Naive thymus-derived CD8-positive, alpha-beta T cell (primary cell): ENCODE measurements around the gene PDE3B. TPM values are rescaled to one million over a fixed set of nuclear protein-coding genes. Genes with fewer than 3 reads are reported as not detected.
"Not testable (repeated sequence)": the region's sequence is repeated elsewhere in the genome, so short reads cannot be mapped to it uniquely, and the experiment has no call there.

Experiments used
- ATAC-seq, 2 donors: fragments of 150-1000 bp; cut with Tn5 transposase in 1 of 2; sonication (Bioruptor Pico), chemical (Tn5 transposase) in 1 of 2; 1 replicate in 1 of 2; 2 replicates in 1 of 2; pipeline ENCODE4 v1.10.0; 2021; ENCODE audit warnings: mild to moderate bottlenecking in 2 of 2, moderate library complexity in 2 of 2
- POLR2A ChIA-PET: fragments of 350-600 bp; sonication (Branson Sonifier 250); formaldehyde crosslinking; loops from one replicate; lab custom pipeline; 2021; ENCODE audit warnings: antibody characterized with exemption; lab: Charles Lee
- DNase-seq, 10 donors: peaks; one replicate each; pipeline versions ENCODE4 v3.0.0 to v3.0.0-alpha.2; 2020 to 2022
- H3K27ac Mint-ChIP-seq, 10 donors: one replicate each; pipeline ENCODE4 v1.8.0; 2020 to 2022; ENCODE audit warnings: mild to moderate bottlenecking in 10 of 10, mixed read lengths in 10 of 10, moderate library complexity in 4 of 10, inconsistent platforms in 1 of 10
- H3K27me3 Mint-ChIP-seq, 5 donors: one replicate each; pipeline ENCODE4 v1.8.0; 2021 to 2022; ENCODE audit warnings: mixed read lengths in 5 of 5
- H3K36me3 Mint-ChIP-seq, 3 donors: one replicate each; pipeline ENCODE4 v1.8.0; 2020 to 2022; ENCODE audit warnings: mixed read lengths in 3 of 3, mild to moderate bottlenecking in 2 of 3, inconsistent platforms in 1 of 3
- H3K4me1 Mint-ChIP-seq, 4 donors: one replicate each; pipeline ENCODE4 v1.8.0; 2021 to 2022; ENCODE audit warnings: mixed read lengths in 4 of 4
- H3K4me3 Mint-ChIP-seq, 10 donors: one replicate each; pipeline ENCODE4 v1.8.0; 2020 to 2022; ENCODE audit warnings: mild to moderate bottlenecking in 10 of 10, mixed read lengths in 10 of 10, moderate library complexity in 6 of 10, inconsistent platforms in 1 of 10
- H3K9me3 Mint-ChIP-seq, 9 donors: one replicate each; pipeline ENCODE4 v1.8.0; 2020 to 2022; ENCODE audit warnings: mixed read lengths in 9 of 9, mild to moderate bottlenecking in 3 of 9, inconsistent platforms in 1 of 9, moderate library complexity in 1 of 9
- polyA plus RNA-seq, 3 donors: library from polyadenylated mRNA; unstranded; fragments of 300-500 nt; fragmentation: Illumina TruSeq; gene quantifications; one replicate each; pipeline ENCODE4 v1.2.3, GENCODE V29; 2021
- total RNA-seq, 8 experiments: library from RNA in 2 of 8; stranded (reverse) in 2 of 8; gene quantifications; one replicate each; pipeline ENCODE4 v1.2.3 and lab custom pipeline; 2021 to 2026

Gene PDE3B
- total and polyA plus RNA-seq, 5 experiments from 2014 or later: 59.2 to 240 (median 127) TPM

- Mint-ChIP-seq H3K4me3 (peak overlapping the region in 7 of 10 donors; percentile 20 to 57 (median 31)), H3K4me1 (peaks cover 24 to 69% (median 64%) of the 10 kb centered on the region in 4 donors)
These were observed 130.2 kb downstream of the PDE3B start for GRCh38 chr11:14773755-14774154.

GRCh38 chr11:14774721-14775120 lies 131.1 kb downstream of the PDE3B start:
- Mint-ChIP-seq H3K27me3 (no peaks in the 10 kb centered on the region), H3K4me1 (peaks cover 26 to 69% (median 60%) of the 10 kb centered on the region in 4 donors), H3K27ac (peak overlapping the region; percentile 32 to 93 (median 80)), H3K36me3 (peaks cover 7 to 38% (median 37%) of the 10 kb centered on the region in 3 donors), H3K4me3 (peak overlapping the region in 6 of 10 donors; percentile 5 to 60 (median 24)), H3K9me3 (peaks cover 0 to 10% (median 0%) of the 10 kb centered on the region in 9 donors)
- ATAC-seq (no peak), DNase-seq (no peak)
- POLR2A ChIA-PET: interaction anchor here (1.0 to 1.4 kb wide), 2 partner anchors 11 to 128 kb away, joined by 3 read pairs; no protein-coding TSS in a partner anchor

More at GRCh38 chr11:14773755-14774154, 130.2 kb downstream of the PDE3B start:
- no peaks in the 10 kb centered on the region for H3K27me3 Mint-ChIP-seq
- peak overlapping the region in 9 of 10 donors; percentile 4 to 91 (median 79) for H3K27ac Mint-ChIP-seq
- DNase-seq: peak in 4 of 10 donors; percentile 16 to 44 (median 34)
- H3K36me3 Mint-ChIP-seq: peaks cover 3 to 34% (median 31%) of the 10 kb centered on the region in 3 donors
- peaks cover 0 to 6% (median 0%) of the 10 kb centered on the region in 9 donors for H3K9me3 Mint-ChIP-seq
- peak in 1 of 2 donors; percentile 44 for ATAC-seq
- POLR2A ChIA-PET: interaction anchor here (1.4 kb wide), 1 partner anchor 127 kb away, joined by 3 read pairs; no protein-coding TSS in a partner anchor

- peak in 1 of 2 donors; percentile 38 for ATAC-seq
- POLR2A ChIA-PET: no interaction called here
- H3K36me3 Mint-ChIP-seq: peaks cover 7 to 44% (median 38%) of the 10 kb centered on the region in 3 donors
- H3K27me3 Mint-ChIP-seq: no peaks in the 10 kb centered on the region
- DNase-seq: no peak
- H3K9me3 Mint-ChIP-seq: peaks cover 0 to 18% (median 2%) of the 10 kb centered on the region in 9 donors
- peak overlapping the region; percentile 11 to 79 (median 50) for H3K27ac Mint-ChIP-seq
- peaks cover 27 to 67% (median 53%) of the 10 kb centered on the region in 4 donors for H3K4me1 Mint-ChIP-seq
- H3K4me3 Mint-ChIP-seq: peak overlapping the region in 4 of 10 donors; percentile 13 to 54 (median 24)
These were observed 132.3 kb downstream of the PDE3B start for GRCh38 chr11:14775897-14776296.

- Mint-ChIP-seq H3K4me3 (peak overlapping the region in 8 of 10 donors; percentile 9 to 64 (median 44)), H3K36me3 (peaks cover 7 to 63% (median 47%) of the 10 kb centered on the region in 3 donors), H3K4me1 (peaks cover 30 to 70% (median 55%) of the 10 kb centered on the region in 4 donors), H3K9me3 (peaks cover 0 to 22% (median 11%) of the 10 kb centered on the region in 9 donors), H3K27ac (peak overlapping the region; percentile 6 to 92 (median 89))
- peak in 5 of 10 donors; percentile 26 to 56 (median 31) for DNase-seq
- POLR2A ChIA-PET, ATAC-seq, H3K27me3 Mint-ChIP-seq: not testable (repeated sequence)
These were observed 134.9 kb downstream of the PDE3B start for GRCh38 chr11:14778460-14778859.

GRCh38 chr11:14783788-14784187 lies 140.2 kb downstream of the PDE3B start:
- Mint-ChIP-seq H3K27ac (peak overlapping the region; percentile 55 to 93 (median 87)), H3K4me1 (peaks cover 24 to 47% (median 44%) of the 10 kb centered on the region in 4 donors), H3K9me3 (peaks cover 0 to 21% (median 11%) of the 10 kb centered on the region in 9 donors), H3K36me3 (peaks cover 3 to 34% (median 32%) of the 10 kb centered on the region in 3 donors), H3K4me3 (peak overlapping the region in 9 of 10 donors; percentile 14 to 81 (median 54)), H3K27me3 (no peaks in the 10 kb centered on the region)
- DNase-seq: no peak
- POLR2A ChIA-PET: no interaction called here
- ATAC-seq: peak; percentile 10 to 60

- H3K27ac Mint-ChIP-seq: peak overlapping the region; percentile 55 to 93 (median 87)
- H3K9me3 Mint-ChIP-seq: peaks cover 0 to 21% (median 8%) of the 10 kb centered on the region in 9 donors
- ATAC-seq (peak; percentile 43 to 59), DNase-seq (no peak)
- H3K27me3 Mint-ChIP-seq: no peaks in the 10 kb centered on the region
- H3K4me3 Mint-ChIP-seq: peak overlapping the region in 8 of 10 donors; percentile 24 to 81 (median 56)
- H3K4me1 Mint-ChIP-seq: peaks cover 20 to 47% (median 42%) of the 10 kb centered on the region in 4 donors
- POLR2A ChIA-PET: no interaction called here
- H3K36me3 Mint-ChIP-seq: peaks cover 0 to 35% (median 27%) of the 10 kb centered on the region in 3 donors
These were observed 140.6 kb downstream of the PDE3B start for GRCh38 chr11:14784230-14784629.

- peak; percentile 42 to 61 for ATAC-seq
These were observed 146.4 kb downstream of the PDE3B start for GRCh38 chr11:14789879-14790484.

GRCh38 chr11:14793546-14793945 lies 149.9 kb downstream of the PDE3B start:
- no peak for ATAC-seq
- Mint-ChIP-seq H3K4me1 (peaks cover 26 to 50% (median 43%) of the 10 kb centered on the region in 4 donors), H3K4me3 (no peak overlapping the region), H3K27me3 (no peaks in the 10 kb centered on the region), H3K36me3 (peaks cover 5 to 79% (median 41%) of the 10 kb centered on the region in 3 donors), H3K27ac (peak overlapping the region in 3 of 10 donors; percentile 19 to 75 (median 62)), H3K9me3 (peaks cover 0 to 7% (median 0%) of the 10 kb centered on the region in 9 donors)
- no peak for DNase-seq
- POLR2A ChIA-PET: no interaction called here

More at GRCh38 chr11:14789879-14790484, 146.4 kb downstream of the PDE3B start:
- Mint-ChIP-seq H3K27me3 (no peaks in the 10 kb centered on the region), H3K9me3 (no peaks in the 10 kb centered on the region), H3K27ac (peak overlapping the region in 8 of 10 donors; percentile 49 to 86 (median 76)), H3K36me3 (peaks cover 0 to 58% (median 13%) of the 10 kb centered on the region in 3 donors), H3K4me3 (no peak overlapping the region), H3K4me1 (peaks cover 10 to 32% (median 21%) of the 10 kb centered on the region in 4 donors)
- POLR2A ChIA-PET: interaction anchor here (0.8 to 1.1 kb wide), 3 partner anchors 16 to 145 kb away, joined by 3 to 5 read pairs (median 4); no protein-coding TSS in a partner anchor
- DNase-seq: peak in 2 of 10 donors; percentile 27 to 33

- ATAC-seq, H3K9me3 Mint-ChIP-seq, DNase-seq, H3K27me3 Mint-ChIP-seq, POLR2A ChIA-PET: not testable (repeated sequence)
- Mint-ChIP-seq H3K4me1 (peaks cover 44 to 66% (median 52%) of the 10 kb centered on the region in 4 donors), H3K27ac (peak overlapping the region in 4 of 10 donors; percentile 16 to 63 (median 54)), H3K4me3 (peak overlapping the region in 1 of 10 donors; percentile 50), H3K36me3 (peaks cover 9 to 92% (median 59%) of the 10 kb centered on the region in 3 donors)
These were observed 152.4 kb downstream of the PDE3B start for GRCh38 chr11:14796028-14796427.

GRCh38 chr11:14803846-14804245 lies 160.2 kb downstream of the PDE3B start:
- H3K4me3 Mint-ChIP-seq: no peak overlapping the region
- ATAC-seq: no peak

GRCh38 chr11:14809466-14809865 lies 165.9 kb downstream of the PDE3B start:
- H3K27ac Mint-ChIP-seq: peak overlapping the region in 5 of 10 donors; percentile 8 to 48 (median 22)
- POLR2A ChIA-PET: no interaction called here
- H3K4me3 Mint-ChIP-seq: no peak overlapping the region
- peaks cover 0 to 9% (median 5%) of the 10 kb centered on the region in 4 donors for H3K4me1 Mint-ChIP-seq
- ATAC-seq: peak in 1 of 2 donors; percentile 30
- H3K9me3 Mint-ChIP-seq: peaks cover 0 to 18% (median 10%) of the 10 kb centered on the region in 9 donors
- H3K27me3 Mint-ChIP-seq: no peaks in the 10 kb centered on the region
- no peak for DNase-seq
- H3K36me3 Mint-ChIP-seq: peaks cover 37 to 84% (median 67%) of the 10 kb centered on the region in 3 donors

More at GRCh38 chr11:14803846-14804245, 160.2 kb downstream of the PDE3B start:
- Mint-ChIP-seq H3K36me3 (peaks cover 31 to 94% (median 67%) of the 10 kb centered on the region in 3 donors), H3K4me1 (peaks cover 15 to 26% (median 23%) of the 10 kb centered on the region in 4 donors), H3K27me3 (no peaks in the 10 kb centered on the region), H3K9me3 (peaks cover 0 to 14% (median 6%) of the 10 kb centered on the region in 9 donors), H3K27ac (peak overlapping the region in 1 of 10 donors; percentile 11)
- POLR2A ChIA-PET: no interaction called here
- no peak for DNase-seq

GRCh38 chr11:14812757-14813156 lies 169.2 kb downstream of the PDE3B start:
- peaks cover 31 to 81% (median 61%) of the 10 kb centered on the region in 3 donors for H3K36me3 Mint-ChIP-seq
- peaks cover 2 to 14% (median 8%) of the 10 kb centered on the region in 4 donors for H3K4me1 Mint-ChIP-seq
- ATAC-seq (no peak), DNase-seq (no peak)
- no peak overlapping the region for H3K4me3 Mint-ChIP-seq
- no peaks in the 10 kb centered on the region for H3K27me3 Mint-ChIP-seq
- POLR2A ChIA-PET: interaction anchor here (0.8 kb wide), 1 partner anchor 168 kb away, joined by 3 read pairs; no protein-coding TSS in a partner anchor
- H3K9me3 Mint-ChIP-seq: peaks cover 0 to 7% (median 0%) of the 10 kb centered on the region in 9 donors
- peak overlapping the region in 1 of 10 donors; percentile 40 for H3K27ac Mint-ChIP-seq
